Measurements from ENCODE around the gene LINGO1.

LINGO1 gene

GRCh38 chr15:77671362-77672056 lies 38.8 kb upstream of the LINGO1 start:
- TF ChIP-seq CTCF (IDR thresholded peaks at IDR 0.05) (no peak), ZFX (IDR thresholded peaks at IDR 0.05; ENCODE audit: borderline replicate concordance) (no peak)
- H3K27ac ChIP-seq, result no peak overlapping the region

DNA sequence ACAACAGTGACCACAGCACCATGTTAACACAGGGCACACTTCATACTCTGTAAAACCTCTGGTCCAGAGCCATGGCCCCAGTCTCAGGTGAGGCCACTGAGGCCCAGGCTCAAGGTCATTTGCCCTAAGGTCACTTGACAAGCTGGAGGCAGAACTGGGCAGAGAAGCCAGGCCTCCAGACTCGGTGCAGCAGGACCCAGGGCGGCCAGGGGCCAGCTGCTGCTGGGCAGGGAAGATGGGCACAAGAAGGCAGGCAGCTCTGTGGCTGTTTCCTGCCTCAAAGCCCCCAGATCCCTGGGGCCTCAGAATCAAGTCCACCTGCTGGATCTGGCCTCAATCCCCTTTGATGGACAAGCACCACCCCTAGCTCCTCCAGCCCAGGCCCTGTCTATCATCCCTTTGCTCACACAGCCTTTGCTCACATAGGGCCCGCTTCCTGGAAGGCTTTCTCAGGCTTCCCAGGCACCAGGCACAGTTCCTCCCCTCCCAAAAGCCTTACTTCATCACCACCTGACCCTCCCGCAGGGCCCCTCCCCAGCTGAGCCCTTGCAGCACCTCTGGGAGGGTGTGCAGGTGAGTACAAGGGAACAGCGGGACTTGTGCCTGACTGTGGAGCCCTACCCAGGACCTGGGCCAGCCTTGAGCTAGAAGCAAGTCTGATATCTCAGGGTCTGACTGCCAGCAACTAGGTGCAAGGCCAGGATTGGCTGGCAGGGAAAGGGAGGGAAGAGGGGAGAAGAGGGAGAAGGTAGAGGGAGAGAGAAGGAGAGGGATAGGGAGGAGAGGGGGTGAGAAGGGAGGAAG lies 38.0 kb upstream of the LINGO1 start:
- H3K27ac ChIP-seq, result no peak overlapping the region
- TF ChIP-seq ZFX (IDR thresholded peaks at IDR 0.05; ENCODE audit: borderline replicate concordance) (no peak), CTCF (IDR thresholded peaks at IDR 0.05) (no peak)

DNA sequence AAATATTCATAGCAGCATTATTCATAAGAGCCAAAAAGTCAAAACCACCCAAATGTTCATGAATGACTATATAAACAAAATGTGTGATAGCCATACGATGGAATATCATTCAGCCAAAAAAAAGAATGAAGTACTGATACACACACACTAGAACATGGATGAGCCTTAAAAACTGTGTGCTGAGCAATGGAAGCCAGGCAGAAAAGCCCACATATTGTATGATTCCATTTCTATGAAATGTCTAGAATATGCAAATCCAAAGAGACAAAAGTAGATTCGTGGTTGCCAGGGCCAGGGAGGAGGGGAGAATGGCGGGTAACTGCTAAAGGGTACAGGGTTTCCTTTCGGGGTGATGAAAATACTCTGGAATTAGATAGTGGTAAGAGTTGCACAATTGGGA lies 37.2 kb upstream of the LINGO1 start:
- H3K27ac ChIP-seq, result no peak overlapping the region
- TF ChIP-seq ZFX (IDR thresholded peaks at IDR 0.05; ENCODE audit: borderline replicate concordance) (no peak), CTCF (IDR thresholded peaks at IDR 0.05) (no peak)

GRCh38 chr15:77667338-77668234 lies 34.9 kb upstream of the LINGO1 start:
- no peak overlapping the region for H3K27ac ChIP-seq
- TF ChIP-seq ZFX (IDR thresholded peaks at IDR 0.05; ENCODE audit: borderline replicate concordance) (no peak), CTCF (IDR thresholded peaks at IDR 0.05) (no peak)

DNA sequence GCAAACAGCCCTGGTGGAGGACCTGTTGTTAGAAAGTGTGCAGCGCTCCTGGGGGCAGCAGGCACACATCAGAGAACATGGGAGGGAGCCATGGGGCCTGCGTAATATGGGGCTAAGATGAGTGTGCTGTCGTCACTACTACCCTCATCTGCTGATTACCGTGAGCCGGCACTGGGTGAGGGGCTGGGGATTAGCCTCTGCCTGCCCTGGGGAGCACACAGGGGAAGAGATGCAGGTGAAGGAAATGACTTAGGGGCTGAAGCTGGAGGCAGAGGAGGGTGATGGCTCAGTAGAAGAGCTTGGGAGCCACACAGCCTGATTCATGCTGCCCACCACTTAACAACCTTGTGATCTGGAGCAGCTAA lies 33.6 kb upstream of the LINGO1 start:
- no peak overlapping the region for H3K27ac ChIP-seq
- TF ChIP-seq ZFX (IDR thresholded peaks at IDR 0.05; ENCODE audit: borderline replicate concordance), result no peak
- TF ChIP-seq CTCF (IDR thresholded peaks at IDR 0.05), result no peak

DNA sequence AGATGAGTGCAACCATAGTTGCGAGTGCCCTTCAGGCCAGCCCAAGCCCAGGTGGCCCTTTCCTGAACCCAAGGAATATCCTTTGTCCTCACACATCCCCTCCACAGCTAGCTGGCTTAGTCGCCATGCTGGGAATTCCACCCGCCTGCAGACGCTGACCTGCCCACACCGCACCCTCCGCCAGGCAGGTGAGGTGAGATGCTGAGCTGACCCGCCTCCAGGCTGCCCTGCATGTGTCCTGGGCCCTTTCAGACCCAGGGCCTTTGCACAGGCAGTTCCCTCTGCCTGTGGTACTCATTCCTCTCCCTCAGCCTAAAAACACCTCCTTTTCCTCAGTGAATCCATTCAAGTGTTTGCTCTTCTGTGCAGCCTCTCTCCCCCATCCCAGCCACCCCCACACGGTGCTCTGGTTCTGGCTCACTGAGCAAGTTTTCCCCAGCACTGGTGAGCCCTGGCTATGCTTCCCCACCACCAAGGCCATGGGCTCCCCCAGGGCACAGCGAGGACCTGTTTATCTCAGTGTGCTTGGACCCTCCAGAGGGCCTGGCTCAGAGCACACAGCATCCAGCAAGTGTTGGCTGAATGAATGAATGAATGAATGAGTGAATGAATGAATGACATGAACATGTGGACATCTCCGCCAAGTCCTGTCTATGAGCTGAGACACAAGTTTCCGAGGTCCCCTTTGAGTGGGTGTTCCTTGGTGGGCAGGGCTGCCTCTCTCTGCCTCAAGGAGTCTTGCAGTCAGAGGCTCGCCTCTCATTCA lies 33.0 kb upstream of the LINGO1 start:
- TF ChIP-seq ZFX (IDR thresholded peaks at IDR 0.05; ENCODE audit: borderline replicate concordance) (no peak), CTCF (IDR thresholded peaks at IDR 0.05) (no peak)
- H3K27ac ChIP-seq, result no peak overlapping the region

All from 22Rv1 (cell line).